HG02571 (cell line): ENCODE results near the gene MTM1.

Experiments used
- ATAC-seq: cut with Tn5 transposase; IDR thresholded peaks from one replicate; pipeline ENCODE4 v1.9.1; 2021; ENCODE audit warnings: mild to moderate bottlenecking, moderate library complexity; ENCODE audit not compliant: unreplicated experiment

The MTM1 gene

GRCh38 chrX:150548251-150548650, 20.2 kb upstream of the MTM1 start:
- ATAC-seq, result no peak

- ATAC-seq, result no peak
These were observed 19.7 kb upstream of the MTM1 start for GRCh38 chrX:150548684-150549083.

- no peak for ATAC-seq
These were observed 16.5 kb upstream of the MTM1 start for GRCh38 chrX:150551963-150552362.

GRCh38 chrX:150558424-150558823, 10.0 kb upstream of the MTM1 start:
- ATAC-seq, result no peak

- ATAC-seq, result no peak
These were observed 3.6 kb upstream of the MTM1 start for GRCh38 chrX:150564838-150565237.

GRCh38 chrX:150565551-150565950, 2.9 kb upstream of the MTM1 start:
- no peak for ATAC-seq

- ATAC-seq, result no peak
These were observed 1.7 kb upstream of the MTM1 start for GRCh38 chrX:150566734-150567182.

- ATAC-seq, result no peak
These were observed 639 bp upstream of the MTM1 start for GRCh38 chrX:150567645-150568319.

- ATAC-seq, result peak; percentile 6
These were observed 695 bp downstream of the MTM1 start for GRCh38 chrX:150569155-150569477.

- ATAC-seq, result no peak
These were observed 2.1 kb downstream of the MTM1 start for GRCh38 chrX:150570512-150570911.

- no peak for ATAC-seq
These were observed 3.8 kb downstream of the MTM1 start for GRCh38 chrX:150572206-150572605.

GRCh38 chrX:150573106-150573505, 4.7 kb downstream of the MTM1 start:
- ATAC-seq, result no peak

- peak; percentile 42 for ATAC-seq
These were observed 5.3 kb downstream of the MTM1 start for GRCh38 chrX:150573702-150574101.

- peak; percentile 46 for ATAC-seq
These were observed 6.4 kb downstream of the MTM1 start for GRCh38 chrX:150574559-150575418.

GRCh38 chrX:150575419-150575814, 7.0 kb downstream of the MTM1 start:
- no peak for ATAC-seq

GRCh38 chrX:150577174-150577573, 8.8 kb downstream of the MTM1 start:
- ATAC-seq, result no peak

- no peak for ATAC-seq
These were observed 12.8 kb downstream of the MTM1 start for GRCh38 chrX:150581093-150581775.

- ATAC-seq, result no peak
These were observed 14.0 kb downstream of the MTM1 start for GRCh38 chrX:150582338-150582948.

- no peak for ATAC-seq
These were observed 19.4 kb downstream of the MTM1 start for GRCh38 chrX:150587585-150588503.

GRCh38 chrX:150594584-150594983, 26.2 kb downstream of the MTM1 start:
- ATAC-seq, result no peak
